ENCODE measurements around the gene AMOT.

AMOT gene

GRCh38 chrX:112874175-112874574 is 33.5 kb upstream of the AMOT start:
- Histone ChIP-seq H3K4me3 (ENCODE audit: low read depth in 1 of 2, low read length in 1 of 2) (no peak overlapping the region), H3K4me1 (ENCODE audit: control insufficient read depth in 1 of 2, insufficient read depth in 1 of 2, low read depth in 1 of 2, low read length in 1 of 2) (no peaks in the 10 kb centered on the region), H3K9me3 (no peaks in the 10 kb centered on the region), H3K27ac (no peak overlapping the region), H3K36me3 (no peaks in the 10 kb centered on the region), H3K27me3 (no peaks in the 10 kb centered on the region)
- no peak for TF ChIP-seq CTCF (IDR thresholded peaks at IDR 0.05)

GRCh38 chrX:112868586-112868985 is 28.0 kb upstream of the AMOT start:
- TF ChIP-seq CTCF (IDR thresholded peaks at IDR 0.05): no peak
- Histone ChIP-seq H3K36me3 (no peaks in the 10 kb centered on the region), H3K9me3 (no peaks in the 10 kb centered on the region), H3K27me3 (no peaks in the 10 kb centered on the region), H3K4me3 (ENCODE audit: low read depth in 1 of 2, low read length in 1 of 2) (no peak overlapping the region), H3K4me1 (ENCODE audit: control insufficient read depth in 1 of 2, insufficient read depth in 1 of 2, low read depth in 1 of 2, low read length in 1 of 2) (no peaks in the 10 kb centered on the region), H3K27ac (no peak overlapping the region)

- Histone ChIP-seq H3K4me3 (ENCODE audit: low read depth in 1 of 2, low read length in 1 of 2) (no peak overlapping the region), H3K4me1 (ENCODE audit: control insufficient read depth in 1 of 2, insufficient read depth in 1 of 2, low read depth in 1 of 2, low read length in 1 of 2) (no peaks in the 10 kb centered on the region), H3K9me3 (no peaks in the 10 kb centered on the region), H3K27ac (no peak overlapping the region), H3K36me3 (no peaks in the 10 kb centered on the region), H3K27me3 (no peaks in the 10 kb centered on the region)
- no peak for TF ChIP-seq CTCF (IDR thresholded peaks at IDR 0.05)
Observed at GRCh38 chrX:112867570-112867969, 26.9 kb upstream of the AMOT start.

GRCh38 chrX:112866175-112866574 is 25.5 kb upstream of the AMOT start:
- no peaks in the 10 kb centered on the region for H3K4me1 ChIP-seq (ENCODE audit: control insufficient read depth in 1 of 2, insufficient read depth in 1 of 2, low read depth in 1 of 2, low read length in 1 of 2)
- H3K9me3 ChIP-seq: no peaks in the 10 kb centered on the region
- no peak for TF ChIP-seq CTCF (IDR thresholded peaks at IDR 0.05)
- no peak overlapping the region for H3K27ac ChIP-seq
- no peaks in the 10 kb centered on the region for H3K36me3 ChIP-seq
- H3K4me3 ChIP-seq (ENCODE audit: low read depth in 1 of 2, low read length in 1 of 2): no peak overlapping the region
- H3K27me3 ChIP-seq: no peaks in the 10 kb centered on the region

GRCh38 chrX:112865464-112866025 is 24.9 kb upstream of the AMOT start:
- no peak for TF ChIP-seq CTCF (IDR thresholded peaks at IDR 0.05)
- H3K27ac ChIP-seq: no peak overlapping the region
- H3K4me1 ChIP-seq (ENCODE audit: control insufficient read depth in 1 of 2, insufficient read depth in 1 of 2, low read depth in 1 of 2, low read length in 1 of 2): no peaks in the 10 kb centered on the region
- no peaks in the 10 kb centered on the region for H3K27me3 ChIP-seq
- no peaks in the 10 kb centered on the region for H3K9me3 ChIP-seq
- H3K36me3 ChIP-seq: no peaks in the 10 kb centered on the region
- no peak overlapping the region for H3K4me3 ChIP-seq (ENCODE audit: low read depth in 1 of 2, low read length in 1 of 2)

GRCh38 chrX:112863850-112864249 is 23.2 kb upstream of the AMOT start:
- H3K27me3 ChIP-seq: no peaks in the 10 kb centered on the region
- no peak overlapping the region for H3K27ac ChIP-seq
- H3K4me1 ChIP-seq (ENCODE audit: control insufficient read depth in 1 of 2, insufficient read depth in 1 of 2, low read depth in 1 of 2, low read length in 1 of 2): no peaks in the 10 kb centered on the region
- no peak overlapping the region for H3K4me3 ChIP-seq (ENCODE audit: low read depth in 1 of 2, low read length in 1 of 2)
- no peaks in the 10 kb centered on the region for H3K9me3 ChIP-seq
- TF ChIP-seq CTCF (IDR thresholded peaks at IDR 0.05): no peak
- no peaks in the 10 kb centered on the region for H3K36me3 ChIP-seq
